ENCODE results near the gene HAPLN3.

GRCh38 chr15:88839146-88839545, 56.2 kb downstream of the HAPLN3 start:
- TF ChIP-seq TARDBP (IDR thresholded peaks at IDR 0.05) (no peak), BHLHE40 (IDR thresholded peaks at IDR 0.05; ENCODE audit: borderline replicate concordance) (no peak), FOXK2 (IDR thresholded peaks at IDR 0.05) (no peak), ELF4 (IDR thresholded peaks at IDR 0.05) (no peak), ZNF384 (IDR thresholded peaks at IDR 0.05) (no peak), HDGF (IDR thresholded peaks at IDR 0.05; ENCODE audit: borderline replicate concordance) (no peak)
